Progenitor cell of endocrine pancreas (in vitro differentiated cells): ENCODE measurements around the gene TMEM208. TPM values are rescaled to one million over a fixed set of nuclear protein-coding genes. Genes with fewer than 3 reads are reported as not detected.

Source experiments
- DNase-seq: peaks from one replicate; pipeline ENCODE4 v3.0.0; 2021; ENCODE audit warnings: low spot score; ENCODE audit not compliant: unreplicated experiment
- H3K27ac Mint-ChIP-seq: 2 replicates; pipeline ENCODE4 v1.8.0; 2021; ENCODE audit warnings: mild to moderate bottlenecking, moderate library complexity, mixed read lengths
- H3K27me3 Mint-ChIP-seq: 2 replicates; pipeline ENCODE4 v1.8.0; 2021; ENCODE audit warnings: mixed read lengths
- H3K36me3 Mint-ChIP-seq: 2 replicates; pipeline ENCODE4 v1.8.0; 2022; ENCODE audit warnings: mixed read lengths; ENCODE audit not compliant: insufficient read depth
- H3K4me1 Mint-ChIP-seq: 2 replicates; pipeline ENCODE4 v1.8.0; 2021; ENCODE audit warnings: low read depth, mixed read lengths
- H3K4me3 Mint-ChIP-seq: 2 replicates; pipeline ENCODE4 v1.8.0; 2021; ENCODE audit warnings: low read depth, mild to moderate bottlenecking, moderate library complexity, mixed read lengths
- H3K9me3 Mint-ChIP-seq: 2 replicates; pipeline ENCODE4 v1.8.0; 2021; ENCODE audit warnings: low read depth, mixed read lengths
- CTCF ChIP-seq: fragments of 200-600 bp; sonication (generic); IDR thresholded peaks from one replicate; pipeline ENCODE4 v1.5.0; 2021; ENCODE audit warnings: antibody characterized with exemption, mild to moderate bottlenecking; ENCODE audit not compliant: unreplicated experiment
- total RNA-seq: library from RNA; stranded (reverse); gene quantifications from 2 replicates; pipeline ENCODE4 v1.2.1, GENCODE V29; 2021

Gene TMEM208
- total RNA-seq, 1 donor from 2014 or later: 36.3 TPM

DNA sequence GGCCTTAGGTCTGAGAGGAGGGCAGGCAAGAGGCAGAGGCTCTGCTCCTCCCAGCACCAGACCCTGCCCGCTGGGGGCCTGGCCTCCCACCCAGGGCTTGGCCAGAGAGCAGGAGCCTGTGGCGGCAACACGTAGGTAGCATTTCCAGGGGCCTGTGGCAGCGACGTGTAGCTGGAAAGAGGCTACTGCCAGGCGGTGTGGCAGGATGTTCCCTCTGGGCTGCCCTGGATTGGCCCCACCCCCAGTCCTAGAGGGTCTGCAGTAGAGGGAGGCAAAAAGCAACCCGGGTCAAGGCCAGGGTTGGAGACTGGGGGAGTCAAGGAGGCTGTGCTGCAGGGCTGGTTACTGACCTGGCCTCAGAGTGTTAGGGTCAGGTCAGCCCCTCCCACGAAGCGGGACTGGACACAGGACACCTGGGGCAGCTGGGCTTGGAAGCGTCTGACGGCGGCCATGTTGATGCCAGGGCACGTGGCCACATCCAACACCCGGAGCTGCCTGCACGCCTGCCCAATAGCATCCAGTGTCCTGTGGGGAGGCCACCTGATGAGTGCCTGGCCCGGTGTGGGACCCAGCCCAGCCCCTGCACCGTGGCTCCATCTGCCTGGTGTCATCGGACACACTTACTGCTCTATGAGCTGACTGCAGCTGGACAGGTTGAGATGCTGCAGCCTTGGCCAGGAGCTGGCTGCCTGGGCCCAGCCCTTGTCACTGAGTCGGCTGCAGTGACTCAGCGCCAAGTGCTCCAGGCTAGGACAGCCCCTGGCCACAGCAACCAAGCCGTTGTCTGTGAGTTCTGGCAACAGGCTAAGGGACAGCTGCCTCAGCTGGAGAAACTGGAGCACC is 19.5 kb upstream of the TMEM208 start:
- no peak overlapping the region for H3K4me3 Mint-ChIP-seq
- no peak for TF ChIP-seq CTCF
- no peaks in the 10 kb centered on the region for H3K36me3 Mint-ChIP-seq
- no peak overlapping the region for H3K27ac Mint-ChIP-seq
- no peaks in the 10 kb centered on the region for H3K9me3 Mint-ChIP-seq
- no peaks in the 10 kb centered on the region for H3K4me1 Mint-ChIP-seq
- no peak for DNase-seq
- H3K27me3 Mint-ChIP-seq: peaks cover 7% of the 10 kb centered on the region

DNA sequence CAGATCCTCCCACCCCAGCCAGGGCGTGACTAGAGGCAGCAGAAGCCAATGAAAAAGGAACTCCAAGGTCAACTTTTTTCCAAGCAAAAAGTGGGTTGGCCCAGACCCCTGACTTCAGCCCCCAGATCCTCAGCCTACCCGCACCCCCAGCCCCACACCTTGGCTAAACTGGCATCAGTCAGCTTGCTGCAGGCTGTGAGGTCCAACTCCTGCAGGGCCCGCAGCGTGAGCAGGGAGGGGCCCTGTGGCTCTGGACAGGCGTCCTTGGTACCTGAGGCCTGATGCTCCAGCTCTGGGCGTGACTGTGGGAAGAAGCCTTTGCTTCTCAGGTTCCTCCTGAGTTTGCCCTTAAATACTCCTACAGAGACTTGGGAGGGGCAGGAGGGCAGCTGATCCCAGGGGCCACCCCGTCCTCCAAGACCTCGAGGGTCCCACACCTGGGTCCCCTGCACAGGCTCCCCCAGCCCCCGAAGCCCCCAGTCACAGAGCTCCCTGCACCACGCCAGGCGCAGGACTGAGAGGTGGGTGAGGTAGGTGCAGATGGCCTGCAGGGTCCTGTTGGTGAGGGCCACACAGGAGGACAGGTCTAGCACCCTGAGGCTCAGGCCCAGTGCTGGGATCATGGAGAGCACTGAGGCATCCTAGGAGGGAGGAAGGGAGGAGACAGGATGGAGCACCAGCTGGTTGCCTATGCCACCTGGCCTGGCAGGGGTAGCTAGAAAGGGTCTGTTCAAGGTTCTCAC is 18.6 kb upstream of the TMEM208 start:
- TF ChIP-seq CTCF: no peak
- Mint-ChIP-seq H3K36me3 (no peaks in the 10 kb centered on the region), H3K4me3 (no peak overlapping the region), H3K4me1 (no peaks in the 10 kb centered on the region), H3K9me3 (no peaks in the 10 kb centered on the region), H3K27ac (no peak overlapping the region), H3K27me3 (peaks cover 7% of the 10 kb centered on the region)
- no peak for DNase-seq

DNA sequence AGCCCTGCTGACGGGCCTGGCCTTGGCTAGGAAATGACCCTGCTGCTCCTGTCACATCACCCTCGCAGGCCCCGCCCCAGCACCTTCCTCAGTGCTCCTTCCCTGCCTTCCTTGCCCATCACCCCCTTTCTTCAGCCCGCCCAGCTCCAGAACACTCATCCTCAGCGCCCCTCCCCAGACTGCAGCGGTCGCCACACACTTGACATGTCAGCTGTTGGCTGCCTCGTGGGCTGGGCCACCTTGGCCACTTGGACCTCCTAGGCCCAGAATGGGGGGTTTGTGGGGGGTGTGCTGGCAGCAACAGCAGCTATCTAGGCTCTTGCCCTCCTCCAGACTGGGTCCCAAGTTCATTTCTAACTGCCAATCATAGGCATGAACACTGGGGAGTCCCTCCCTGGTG is 17.4 kb upstream of the TMEM208 start:
- Mint-ChIP-seq H3K36me3 (no peaks in the 10 kb centered on the region), H3K4me1 (no peaks in the 10 kb centered on the region), H3K9me3 (no peaks in the 10 kb centered on the region), H3K27me3 (peaks cover 7% of the 10 kb centered on the region), H3K27ac (no peak overlapping the region), H3K4me3 (no peak overlapping the region)
- DNase-seq: no peak
- no peak for TF ChIP-seq CTCF

DNA sequence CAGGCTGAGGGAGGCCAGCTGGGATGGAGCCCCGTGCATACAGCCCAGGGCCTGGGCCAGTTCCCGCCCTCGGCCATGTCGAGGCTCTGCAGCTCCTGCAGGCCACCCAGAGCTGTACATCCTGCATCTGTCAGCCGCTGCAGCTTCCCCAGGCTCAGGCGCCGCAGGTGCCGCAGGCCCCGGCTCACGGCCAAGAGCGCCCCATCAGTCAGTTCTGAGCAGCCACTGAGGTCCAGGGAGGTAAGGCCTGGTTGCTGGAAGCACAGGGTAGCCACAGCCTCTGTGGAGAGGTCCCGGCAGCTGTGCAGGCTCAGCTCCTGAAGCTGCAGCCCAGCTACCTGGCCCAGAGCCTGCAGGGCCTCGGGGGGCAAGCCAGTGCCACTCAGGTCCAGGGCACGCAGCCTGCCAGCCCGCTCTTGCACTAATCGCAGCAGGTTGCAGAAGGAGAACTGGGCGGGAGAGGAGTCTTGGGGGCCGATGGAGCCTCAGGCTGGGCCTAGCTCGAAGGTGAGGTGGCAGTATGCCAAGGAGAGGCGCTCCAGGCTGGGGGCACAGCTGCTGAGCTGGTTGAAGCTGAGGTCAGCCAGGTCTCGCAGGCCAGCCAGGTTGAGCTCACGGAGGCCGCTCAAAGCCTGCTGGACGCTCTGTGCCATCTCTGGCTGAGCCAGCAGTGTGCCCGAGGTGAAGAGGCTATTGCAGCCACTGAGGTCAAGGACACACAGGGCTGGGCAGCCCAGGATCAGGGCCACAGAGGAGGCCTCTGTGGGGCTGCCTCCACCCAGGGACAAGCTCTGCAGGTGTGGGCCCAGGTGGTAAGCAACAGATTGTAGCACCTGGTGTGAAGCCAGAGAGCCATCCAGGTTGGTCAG is 16.6 kb upstream of the TMEM208 start:
- Mint-ChIP-seq H3K27ac (no peak overlapping the region), H3K36me3 (no peaks in the 10 kb centered on the region), H3K4me3 (no peak overlapping the region), H3K4me1 (no peaks in the 10 kb centered on the region), H3K9me3 (no peaks in the 10 kb centered on the region), H3K27me3 (peaks cover 7% of the 10 kb centered on the region)
- no peak for DNase-seq
- TF ChIP-seq CTCF: no peak

DNA sequence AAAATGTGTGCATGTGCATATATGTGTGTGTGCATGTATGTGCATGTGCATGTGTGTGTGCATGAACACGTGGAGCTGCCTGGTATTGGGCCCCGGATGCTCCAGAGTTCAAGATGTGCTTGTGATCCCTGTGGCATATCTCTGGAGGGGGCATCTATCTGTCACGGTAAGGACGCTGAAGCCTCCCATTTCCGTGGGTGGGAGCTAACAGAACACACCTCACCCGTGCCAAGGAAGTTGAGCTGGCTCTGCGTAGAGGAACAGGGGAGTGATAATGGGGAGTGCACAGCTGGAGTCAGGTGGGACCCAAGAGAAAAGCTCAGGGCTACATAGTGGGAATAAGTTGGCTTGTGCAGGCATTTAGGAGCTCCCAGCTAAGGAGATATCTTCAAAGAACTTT is 15.3 kb upstream of the TMEM208 start:
- Mint-ChIP-seq H3K27me3 (peaks cover 20% of the 10 kb centered on the region), H3K9me3 (no peaks in the 10 kb centered on the region), H3K27ac (no peak overlapping the region), H3K4me1 (no peaks in the 10 kb centered on the region), H3K4me3 (no peak overlapping the region), H3K36me3 (no peaks in the 10 kb centered on the region)
- no peak for DNase-seq
- TF ChIP-seq CTCF: no peak
